Common myeloid progenitor, CD34-positive (primary cell): ENCODE results near the gene ARHGEF28.

Experiments
- CTCF ChIA-PET: fragments of 350-600 bp; sonication (Branson Sonifier 250); formaldehyde crosslinking; loops from one replicate; lab custom pipeline; 2021; ENCODE audit warnings: antibody characterized with exemption; lab: Charles Lee
- POLR2A ChIA-PET: fragments of 350-600 bp; sonication (Branson Sonifier 250); formaldehyde crosslinking; loops from one replicate; lab custom pipeline; 2021; ENCODE audit warnings: antibody characterized with exemption; lab: Charles Lee
- DNase-seq, 3 donors: peaks; one replicate each; pipeline versions ENCODE4 v3.0.0 to v3.0.0-alpha.2; 2013
- H3K27ac ChIP-seq, 2 experiments: 1 replicate in 1 of 2; 2 replicates in 1 of 2; pipeline ENCODE4 v1.7.0; 2013; ENCODE audit warnings: inconsistent platforms in 2 of 2, low read length in 2 of 2, mild to moderate bottlenecking in 2 of 2, low read depth in 1 of 2, moderate library complexity in 1 of 2; ENCODE audit not compliant: severe bottlenecking in 2 of 2, insufficient read depth in 1 of 2, poor library complexity in 1 of 2
- H3K27me3 ChIP-seq, 5 experiments: replicated peaks in 2 of 5; 1 replicate in 3 of 5; 2 replicates in 2 of 5; pipeline versions ENCODE4 v1.6.1 to v1.7.0; 2013; ENCODE audit warnings: low read length in 4 of 5, mild to moderate bottlenecking in 2 of 5, moderate library complexity in 2 of 5, inconsistent platforms in 1 of 5; ENCODE audit not compliant: insufficient read depth in 5 of 5, control insufficient read depth in 4 of 5
- H3K36me3 ChIP-seq, 4 experiments: 1 replicate in 2 of 4; 2 replicates in 2 of 4; pipeline versions ENCODE4 v1.6.1 to v1.7.0; 2013; ENCODE audit warnings: low read length in 3 of 4, control low read depth in 1 of 4, mild to moderate bottlenecking in 1 of 4; ENCODE audit not compliant: control insufficient read depth in 4 of 4, insufficient read depth in 4 of 4
- H3K4me1 ChIP-seq, 4 experiments: 1 replicate in 3 of 4; 2 replicates in 1 of 4; pipeline versions ENCODE4 v1.6.1 to v1.7.1; 2013; ENCODE audit warnings: low read length in 3 of 4, mild to moderate bottlenecking in 3 of 4, control low read depth in 1 of 4, inconsistent platforms in 1 of 4, moderate library complexity in 1 of 4; ENCODE audit not compliant: control insufficient read depth in 4 of 4, insufficient read depth in 4 of 4; ENCODE audit errors: control extremely low read depth in 1 of 4
- H3K4me3 ChIP-seq, 7 experiments: 1 replicate in 4 of 7; 2 replicates in 3 of 7; pipeline versions ENCODE4 v1.5.1 to v1.7.0; 2013; ENCODE audit warnings: mild to moderate bottlenecking in 7 of 7, low read length in 6 of 7, moderate library complexity in 6 of 7, inconsistent platforms in 2 of 7, low read depth in 2 of 7, control low read depth in 1 of 7; ENCODE audit not compliant: insufficient read depth in 4 of 7, control insufficient read depth in 1 of 7; ENCODE audit errors: extremely low read depth in 1 of 7
- H3K9me3 ChIP-seq, 5 experiments: 1 replicate in 4 of 5; 2 replicates in 1 of 5; pipeline versions ENCODE4 v1.6.1 to v1.7.1; 2013; ENCODE audit warnings: low read length in 4 of 5, mild to moderate bottlenecking in 2 of 5, inconsistent platforms in 1 of 5, low read depth in 1 of 5, moderate library complexity in 1 of 5; ENCODE audit not compliant: control insufficient read depth in 4 of 5, insufficient read depth in 2 of 5; ENCODE audit errors: control extremely low read depth in 1 of 5
- WGBS: methylation state at CpG from one replicate; pipeline ENCODE4 v1.1.5; 2013; ENCODE audit not compliant: insufficient coverage; 5-methylcytosine and 5-hydroxymethylcytosine counted together

The ARHGEF28 gene

GRCh38 chr5:73592551-73592950 is 33.4 kb upstream of the ARHGEF28 start:
- no CpG with 5 or more reads among the region's 1 CpG for WGBS
- DNase-seq, result no peak
- H3K4me1 ChIP-seq, result no peaks in the 10 kb centered on the region
- no peaks in the 10 kb centered on the region for H3K36me3 ChIP-seq
- H3K4me3 ChIP-seq, result no peak overlapping the region
- CTCF ChIA-PET, result interaction anchor here (0.6 to 12.6 kb wide), 6 partner anchors 15 to 1057 kb away, joined by 3 to 161 read pairs (median 6); no protein-coding TSS in a partner anchor
- H3K9me3 ChIP-seq, result no peaks in the 10 kb centered on the region
- H3K27me3 ChIP-seq, result no peaks in the 10 kb centered on the region
- H3K27ac ChIP-seq, result no peak overlapping the region
- POLR2A ChIA-PET, result no interaction called here

GRCh38 chr5:73596705-73597328 is 29.2 kb upstream of the ARHGEF28 start:
- CTCF ChIA-PET, result interaction anchor here (0.8 to 12.6 kb wide), 13 partner anchors 8 to 196 kb away, joined by 3 to 161 read pairs (median 4); no protein-coding TSS in a partner anchor
- DNase-seq, result peak; percentile 58 to 71 (median 66)

DNA sequence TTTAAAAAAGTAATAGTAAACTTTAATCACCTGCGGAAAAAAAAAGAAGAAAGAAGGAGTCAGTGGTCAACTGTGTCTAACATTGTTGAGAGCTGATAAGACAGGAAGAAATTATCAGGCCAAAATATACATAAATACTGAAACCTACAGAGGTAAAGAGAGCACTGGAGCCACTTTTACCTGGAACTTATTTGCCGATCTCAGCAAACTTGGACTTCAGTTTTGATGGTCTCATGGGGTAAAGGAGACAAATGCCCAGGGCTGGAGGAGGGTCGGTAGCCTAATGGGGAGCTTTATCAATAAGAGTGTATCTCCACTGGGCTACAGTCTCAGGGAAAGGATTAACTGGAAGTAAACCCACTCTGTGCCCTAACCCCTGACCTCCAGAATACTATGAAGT is 26.6 kb upstream of the ARHGEF28 start:
- no peaks in the 10 kb centered on the region for H3K4me1 ChIP-seq
- no peak for DNase-seq
- 100% methylated on average over 1 of the region's 3 CpGs for WGBS
- ChIA-PET CTCF (interaction anchor here (12.6 kb wide), 1 partner anchor 193 kb away, joined by 161 read pairs; no protein-coding TSS in a partner anchor), POLR2A (no interaction called here)
- no peaks in the 10 kb centered on the region for H3K36me3 ChIP-seq
- no peak overlapping the region for H3K4me3 ChIP-seq
- H3K27me3 ChIP-seq, result no peaks in the 10 kb centered on the region
- H3K9me3 ChIP-seq, result peaks cover 0 to 8% (median 0%) of the 10 kb centered on the region in 5 experiments
- no peak overlapping the region for H3K27ac ChIP-seq

More at GRCh38 chr5:73596705-73597328, 29.2 kb upstream of the ARHGEF28 start:
- Histone ChIP-seq H3K27me3 (no peaks in the 10 kb centered on the region), H3K36me3 (no peaks in the 10 kb centered on the region), H3K9me3 (peaks cover 0 to 3% (median 0%) of the 10 kb centered on the region in 5 experiments), H3K27ac (no peak overlapping the region), H3K4me3 (no peak overlapping the region), H3K4me1 (no peaks in the 10 kb centered on the region)
- POLR2A ChIA-PET, result no interaction called here

DNA sequence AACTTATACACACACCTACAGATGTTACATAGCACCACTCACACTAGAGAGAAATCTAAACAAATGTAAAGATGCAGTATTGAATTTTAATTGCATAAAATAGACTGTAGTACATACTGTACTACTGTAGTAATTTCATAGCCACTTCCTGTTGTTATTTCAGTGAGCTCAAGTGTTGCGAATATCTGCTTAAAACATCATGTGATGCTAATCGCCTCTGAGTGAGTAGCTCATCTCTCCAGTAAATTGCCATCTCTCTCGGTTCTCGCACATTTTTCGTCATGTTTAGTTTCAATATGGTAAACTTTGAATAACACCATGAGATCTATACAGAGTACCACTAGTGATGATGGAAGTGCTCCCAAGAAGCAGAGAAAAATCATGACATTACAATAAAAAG is 22.0 kb upstream of the ARHGEF28 start:
- CTCF ChIA-PET, result no interaction called here
- POLR2A ChIA-PET, result no interaction called here
- no peak for DNase-seq
- Histone ChIP-seq H3K27me3 (no peaks in the 10 kb centered on the region), H3K4me1 (no peaks in the 10 kb centered on the region), H3K27ac (no peak overlapping the region), H3K4me3 (no peak overlapping the region), H3K9me3 (peaks cover 0 to 8% (median 0%) of the 10 kb centered on the region in 5 experiments), H3K36me3 (no peaks in the 10 kb centered on the region)
- WGBS, result 79% methylated on average over 4 of the region's 5 CpGs

- H3K27me3 ChIP-seq, result no peaks in the 10 kb centered on the region
- POLR2A ChIA-PET, result no interaction called here
- CTCF ChIA-PET, result interaction anchor here (1.2 to 1.3 kb wide), 2 partner anchors 8 to 16 kb away, joined by 4 to 7 read pairs; no protein-coding TSS in a partner anchor
- H3K9me3 ChIP-seq, result peaks cover 0 to 9% (median 0%) of the 10 kb centered on the region in 5 experiments
- no peaks in the 10 kb centered on the region for H3K4me1 ChIP-seq
- H3K27ac ChIP-seq, result no peak overlapping the region
- no peak for DNase-seq
- WGBS, result 96% methylated on average over 7 of the region's 8 CpGs
- no peaks in the 10 kb centered on the region for H3K36me3 ChIP-seq
- H3K4me3 ChIP-seq, result no peak overlapping the region
These were observed 20.5 kb upstream of the ARHGEF28 start for GRCh38 chr5:73605223-73606087.

DNA sequence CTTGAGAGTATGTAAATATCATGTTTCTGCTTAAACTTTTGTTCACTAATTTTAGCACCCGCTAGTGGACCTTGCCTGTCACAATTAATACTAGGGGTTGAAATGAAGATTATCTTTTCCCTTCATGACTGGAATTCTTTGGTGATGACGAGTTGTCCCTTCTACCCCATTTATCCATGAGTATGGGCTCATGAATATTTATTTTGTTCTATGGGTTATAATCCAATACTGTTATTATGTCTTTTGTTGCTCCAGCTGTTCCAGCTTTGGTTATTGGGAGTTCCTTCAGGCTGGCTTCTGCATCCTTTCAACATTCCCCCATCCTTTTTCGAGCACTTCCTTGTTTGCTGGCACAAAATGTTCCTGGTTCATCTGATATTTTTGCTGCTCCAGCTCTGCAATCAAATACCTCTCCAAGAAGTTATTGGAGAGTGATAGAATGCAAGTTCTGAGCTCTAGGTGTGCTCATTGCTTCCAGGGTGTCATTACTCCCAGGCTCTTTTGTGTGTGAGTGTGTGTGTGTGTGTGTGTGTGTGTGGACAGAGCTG is 19.7 kb upstream of the ARHGEF28 start:
- H3K27ac ChIP-seq, result no peak overlapping the region
- POLR2A ChIA-PET, result no interaction called here
- 71% methylated on average over 1 of the region's 3 CpGs for WGBS

More for the DNA sequence above, 19.7 kb upstream of the ARHGEF28 start:
- H3K9me3 ChIP-seq, result peaks cover 0 to 13% (median 0%) of the 10 kb centered on the region in 5 experiments
- H3K27me3 ChIP-seq, result no peaks in the 10 kb centered on the region
- no peaks in the 10 kb centered on the region for H3K4me1 ChIP-seq
- CTCF ChIA-PET, result interaction anchor here (1.2 to 1.3 kb wide), 2 partner anchors 9 to 17 kb away, joined by 4 to 7 read pairs; no protein-coding TSS in a partner anchor
- H3K36me3 ChIP-seq, result no peaks in the 10 kb centered on the region
- H3K4me3 ChIP-seq, result no peak overlapping the region
- DNase-seq, result no peak
